Activated CD8-positive, alpha-beta memory T cell treated with anti-CD3 and anti-CD28 coated beads for 1 hour (primary cell): ENCODE measurements around the gene WWOX.

Source experiments
- DNase-seq, 2 donors: peaks; one replicate each; pipeline ENCODE4 v3.0.0-alpha.2; 2020; ENCODE audit warnings: low read depth in 1 of 2; ENCODE audit errors: extremely low read depth in 1 of 2

The WWOX gene

GRCh38 chr16:78192734-78193488, 93.5 kb downstream of the WWOX start:
- no peak for DNase-seq

- no peak for DNase-seq
These were observed 95.5 kb downstream of the WWOX start for GRCh38 chr16:78194948-78195347.

GRCh38 chr16:78195797-78196196, 96.3 kb downstream of the WWOX start:
- no peak for DNase-seq

GRCh38 chr16:78196502-78196901, 97.0 kb downstream of the WWOX start:
- no peak for DNase-seq

- no peak for DNase-seq
These were observed 98.8 kb downstream of the WWOX start for GRCh38 chr16:78198288-78198687.

GRCh38 chr16:78199325-78200022, 100.0 kb downstream of the WWOX start:
- DNase-seq = no peak

GRCh38 chr16:78200023-78200389, 100.6 kb downstream of the WWOX start:
- DNase-seq = no peak

GRCh38 chr16:78200623-78201096, 101.2 kb downstream of the WWOX start:
- DNase-seq = no peak

- no peak for DNase-seq
These were observed 106.1 kb downstream of the WWOX start for GRCh38 chr16:78205506-78205905.

- DNase-seq = no peak
These were observed 107.3 kb downstream of the WWOX start for GRCh38 chr16:78206623-78207223.

- DNase-seq = no peak
These were observed 110.7 kb downstream of the WWOX start for GRCh38 chr16:78209951-78210661.

- DNase-seq = no peak
These were observed 111.7 kb downstream of the WWOX start for GRCh38 chr16:78211020-78211599.

GRCh38 chr16:78211946-78212345, 112.5 kb downstream of the WWOX start:
- no peak for DNase-seq

GRCh38 chr16:78212674-78213073, 113.2 kb downstream of the WWOX start:
- DNase-seq = no peak

GRCh38 chr16:78213751-78214150, 114.3 kb downstream of the WWOX start:
- DNase-seq = no peak

GRCh38 chr16:78215222-78215621, 115.8 kb downstream of the WWOX start:
- DNase-seq = no peak

- no peak for DNase-seq
These were observed 116.8 kb downstream of the WWOX start for GRCh38 chr16:78216166-78216745.

GRCh38 chr16:78217276-78217675, 117.8 kb downstream of the WWOX start:
- DNase-seq = no peak

- no peak for DNase-seq
These were observed 118.8 kb downstream of the WWOX start for GRCh38 chr16:78218279-78218678.

GRCh38 chr16:78218856-78219651, 119.6 kb downstream of the WWOX start:
- DNase-seq = no peak
